Esophagus squamous epithelium (tissue), 5 donors: Measurements from ENCODE around the gene CNOT6. TPM values are rescaled to one million over a fixed set of nuclear protein-coding genes. Genes with fewer than 3 reads are reported as not detected.

Experiments
- DNase-seq: peaks from one replicate; lab custom pipeline; 2025; lab: John Stamatoyannopoulos, UW
- H3K27ac ChIP-seq, 4 donors: fragments of 200-600 bp; sonication (generic); one replicate each; pipeline ENCODE4 v1.5.1; 2016 to 2019; ENCODE audit warnings: mild to moderate bottlenecking in 1 of 4
- H3K27me3 ChIP-seq, 4 donors: fragments of 200-600 bp; sonication (generic); 1 replicate in 3 of 4; 2 replicates in 1 of 4; pipeline versions ENCODE4 v1.5.1 to v1.6.0; 2017 to 2021; ENCODE audit warnings: antibody characterized with exemption in 1 of 4
- H3K36me3 ChIP-seq, 3 donors: fragments of 200-600 bp; sonication (generic); one replicate each; pipeline ENCODE4 v1.5.1; 2016 to 2019
- H3K4me1 ChIP-seq, 3 donors: fragments of 200-600 bp; sonication (generic); one replicate each; pipeline ENCODE4 v1.5.1; 2017 to 2019
- H3K4me3 ChIP-seq, 4 donors: fragments of 200-600 bp; sonication (generic); 1 replicate in 3 of 4; 2 replicates in 1 of 4; pipeline ENCODE4 v1.5.1; 2016 to 2019; ENCODE audit warnings: mild to moderate bottlenecking in 2 of 4, moderate library complexity in 1 of 4
- H3K9me3 ChIP-seq, 3 donors: fragments of 200-600 bp; sonication (generic); one replicate each; pipeline ENCODE4 v1.5.1; 2016 to 2019
- POLR2A ChIP-seq, 4 donors: fragments of 450-650 bp; IDR thresholded peaks; one replicate each; pipeline ENCODE4 v1.6.1; 2017; ENCODE audit warnings: antibody characterized with exemption in 4 of 4, mild to moderate bottlenecking in 4 of 4, moderate library complexity in 3 of 4
- WGBS, 2 donors: methylation state at CpG; one replicate each; pipeline ENCODE4 v1.1.5; 2018; 5-methylcytosine and 5-hydroxymethylcytosine counted together
- intact Hi-C: fragments of 100-400 bp; cut with DNase I; formaldehyde crosslinking; loops from one replicate; pipeline ENCODE4 v1.15.0; 2022
- small RNA-seq, 4 donors: library from RNA; depleted of rRNA; stranded (forward); fragments of <200 nt; gene quantifications; one replicate each; pipeline ENCODE3, GENCODE V24; 2016
- total RNA-seq, 4 donors: library from RNA; depleted of rRNA; stranded (reverse); fragments of >200 nt; gene quantifications; one replicate each; pipeline ENCODE4 v1.1.0, GENCODE V29; 2016
- TF ChIP-seq, protein P1 (sequence below), 6 experiments: fragments of 450-650 bp in 4 of 6; fragments of 200-600 bp in 2 of 6; sonication (generic) in 2 of 6; IDR thresholded peaks; one replicate each; pipeline ENCODE4 v1.5.1; 2016 to 2019; ENCODE audit warnings: antibody characterized with exemption in 6 of 6, mild to moderate bottlenecking in 4 of 6, moderate library complexity in 4 of 6
- donor health status: DM: yes; HTN: yes; CAD: no.

The CNOT6 gene
- total RNA-seq, 4 donors from 2014 or later: 11.8 to 27.5 (median 16.5) TPM

- no peaks in the 10 kb centered on the region for H3K9me3 ChIP-seq
- H3K4me1 ChIP-seq: peaks cover 0 to 11% (median 0%) of the 10 kb centered on the region in 3 donors
- H3K27me3 ChIP-seq: peaks cover 0 to 32% (median 0%) of the 10 kb centered on the region in 4 donors
- no peak overlapping the region for H3K4me3 ChIP-seq
- no peak for DNase-seq
- no peak overlapping the region for H3K27ac ChIP-seq
- WGBS, 2 donors: 22 to 50% methylated on average over 4 to 11 of the region's 15 CpGs
- no peaks in the 10 kb centered on the region for H3K36me3 ChIP-seq
- TF ChIP-seq, protein P1, sequence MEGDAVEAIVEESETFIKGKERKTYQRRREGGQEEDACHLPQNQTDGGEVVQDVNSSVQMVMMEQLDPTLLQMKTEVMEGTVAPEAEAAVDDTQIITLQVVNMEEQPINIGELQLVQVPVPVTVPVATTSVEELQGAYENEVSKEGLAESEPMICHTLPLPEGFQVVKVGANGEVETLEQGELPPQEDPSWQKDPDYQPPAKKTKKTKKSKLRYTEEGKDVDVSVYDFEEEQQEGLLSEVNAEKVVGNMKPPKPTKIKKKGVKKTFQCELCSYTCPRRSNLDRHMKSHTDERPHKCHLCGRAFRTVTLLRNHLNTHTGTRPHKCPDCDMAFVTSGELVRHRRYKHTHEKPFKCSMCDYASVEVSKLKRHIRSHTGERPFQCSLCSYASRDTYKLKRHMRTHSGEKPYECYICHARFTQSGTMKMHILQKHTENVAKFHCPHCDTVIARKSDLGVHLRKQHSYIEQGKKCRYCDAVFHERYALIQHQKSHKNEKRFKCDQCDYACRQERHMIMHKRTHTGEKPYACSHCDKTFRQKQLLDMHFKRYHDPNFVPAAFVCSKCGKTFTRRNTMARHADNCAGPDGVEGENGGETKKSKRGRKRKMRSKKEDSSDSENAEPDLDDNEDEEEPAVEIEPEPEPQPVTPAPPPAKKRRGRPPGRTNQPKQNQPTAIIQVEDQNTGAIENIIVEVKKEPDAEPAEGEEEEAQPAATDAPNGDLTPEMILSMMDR (IDR thresholded peaks at IDR 0.05): no peak
- TF ChIP-seq POLR2A (IDR thresholded peaks at IDR 0.05): no peak
- intact Hi-C loops: no loop called here
These were observed 132.6 kb downstream of the CNOT6 start for GRCh38 chr5:180626661-180627385.

GRCh38 chr5:180627386-180628120, 133.4 kb downstream of the CNOT6 start:
- H3K4me1 ChIP-seq: peaks cover 0 to 11% (median 0%) of the 10 kb centered on the region in 3 donors
- TF ChIP-seq, protein P1 (IDR thresholded peaks at IDR 0.05): no peak
- TF ChIP-seq POLR2A (IDR thresholded peaks at IDR 0.05): no peak
- DNase-seq: no peak
- 50 to 58% methylated on average over 1 to 2 of the region's 12 CpGs for WGBS, 2 donors
- no peak overlapping the region for H3K4me3 ChIP-seq
- intact Hi-C loops: no loop called here
- H3K36me3 ChIP-seq: no peaks in the 10 kb centered on the region
- H3K9me3 ChIP-seq: no peaks in the 10 kb centered on the region
- H3K27me3 ChIP-seq: peaks cover 0 to 33% (median 0%) of the 10 kb centered on the region in 4 donors
- H3K27ac ChIP-seq: no peak overlapping the region

Small RNA genes lying within 50 kb of the gene (small RNA-seq; reads per million reads assigned to genes)
- 0 reads per million in 4 donors for gene RNU6-525P

Other genes with a start within 250 kb of the CNOT6 start
- 10 to 100 TPM; 14.5 to 27.3 (median 20.5) TPM for gene MAPK9, start 202.3 kb upstream of the CNOT6 start, total RNA-seq
- 10 to 100 TPM in 1 of 4 donors, 1 to 10 TPM in 2, not detected in 1; 5.5 to 15.6 (median 6.4) TPM for gene GFPT2, start 141.0 kb upstream of the CNOT6 start, total RNA-seq
- gene SCGB3A1, start 97.1 kb downstream of the CNOT6 start, total RNA-seq: 100 to 1,000 TPM in 1 of 4 donors, 1 to 10 TPM in 1, not detected in 2; 2.1 to 101 TPM
- 10 to 100 TPM in 1 of 4 donors, 1 to 10 TPM in 2, under 1 TPM in 1; 0.97 to 13.5 (median 4.2) TPM for gene FLT4, start 155.2 kb downstream of the CNOT6 start, total RNA-seq
- not detected for gene OR2Y1, start 245.7 kb downstream of the CNOT6 start, total RNA-seq